ENCODE results near the gene EYA3. TPM values are rescaled to one million over a fixed set of nuclear protein-coding genes. Genes with fewer than 3 reads are reported as not detected.

Gene EYA3
- total RNA-seq, 1 experiment from 2014 or later = 32.7 TPM

DNA sequence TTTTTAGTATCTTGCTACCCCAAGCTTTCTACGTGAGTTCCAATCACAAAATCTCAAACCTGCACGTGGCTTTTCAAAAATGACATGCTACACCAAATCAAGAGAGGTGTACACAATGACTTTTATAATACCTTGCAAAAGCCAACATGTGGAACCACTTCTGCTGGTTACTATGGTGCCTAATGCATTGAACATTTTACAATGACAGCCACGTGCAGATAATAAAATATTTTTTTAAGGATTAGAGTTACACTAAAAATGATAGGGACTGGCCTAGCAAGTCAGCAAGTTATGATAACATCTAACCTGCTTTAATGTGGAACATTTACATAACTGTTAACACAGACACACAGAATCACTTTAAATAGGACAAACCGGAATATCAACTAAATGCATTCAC lies 30.2 kb downstream of the EYA3 start:
- H3K27ac Mint-ChIP-seq = peak overlapping the region in 1 of 3 experiments; percentile 41; a peak in 2 of 7 replicates
- H3K14ac ChIP-seq (ENCODE audit: insufficient read depth, low read length) = no peak overlapping the region
- H2BK20ac ChIP-seq (ENCODE audit: low read depth, low read length, poor library complexity, severe bottlenecking) = no peak overlapping the region
- H3K56ac ChIP-seq (ENCODE audit: insufficient read length, low read depth, low read length) = no peak overlapping the region
- no peak overlapping the region for H3K4me3 Mint-ChIP-seq
- no peak overlapping the region for H2AK5ac ChIP-seq (ENCODE audit: insufficient read length, low read length)
- H4K8ac ChIP-seq (replicated peaks; ENCODE audit: insufficient read length, low read depth, low read length) = no peak overlapping the region
- no peak overlapping the region for H3K4ac ChIP-seq (ENCODE audit: low read depth, low read length)
- H2BK5ac ChIP-seq (ENCODE audit: insufficient read length, low read length) = no peak overlapping the region
- no peak overlapping the region for H3T11ph ChIP-seq (ENCODE audit: low read length)
- H3K4me2 ChIP-seq (ENCODE audit: insufficient read depth, insufficient read length, low read length) = no peak overlapping the region
- H4K5ac ChIP-seq (ENCODE audit: insufficient read length, low read depth, low read length) = no peak overlapping the region
- no peak overlapping the region for H3K23ac ChIP-seq (ENCODE audit: insufficient read length, low read depth, low read length)
- H2BK12ac ChIP-seq (ENCODE audit: insufficient read length, low read depth, low read length) = no peak overlapping the region
- DNase-seq = no peak
- no peaks in the 10 kb centered on the region for H3K27me3 Mint-ChIP-seq (ENCODE audit: low read depth)
- no peaks in the 10 kb centered on the region for H3K4me1 ChIP-seq (ENCODE audit: insufficient read depth, low read length)
- no peaks in the 10 kb centered on the region for H3K79me2 ChIP-seq (ENCODE audit: insufficient read depth, low read length)
- TF ChIP-seq, protein P1, sequence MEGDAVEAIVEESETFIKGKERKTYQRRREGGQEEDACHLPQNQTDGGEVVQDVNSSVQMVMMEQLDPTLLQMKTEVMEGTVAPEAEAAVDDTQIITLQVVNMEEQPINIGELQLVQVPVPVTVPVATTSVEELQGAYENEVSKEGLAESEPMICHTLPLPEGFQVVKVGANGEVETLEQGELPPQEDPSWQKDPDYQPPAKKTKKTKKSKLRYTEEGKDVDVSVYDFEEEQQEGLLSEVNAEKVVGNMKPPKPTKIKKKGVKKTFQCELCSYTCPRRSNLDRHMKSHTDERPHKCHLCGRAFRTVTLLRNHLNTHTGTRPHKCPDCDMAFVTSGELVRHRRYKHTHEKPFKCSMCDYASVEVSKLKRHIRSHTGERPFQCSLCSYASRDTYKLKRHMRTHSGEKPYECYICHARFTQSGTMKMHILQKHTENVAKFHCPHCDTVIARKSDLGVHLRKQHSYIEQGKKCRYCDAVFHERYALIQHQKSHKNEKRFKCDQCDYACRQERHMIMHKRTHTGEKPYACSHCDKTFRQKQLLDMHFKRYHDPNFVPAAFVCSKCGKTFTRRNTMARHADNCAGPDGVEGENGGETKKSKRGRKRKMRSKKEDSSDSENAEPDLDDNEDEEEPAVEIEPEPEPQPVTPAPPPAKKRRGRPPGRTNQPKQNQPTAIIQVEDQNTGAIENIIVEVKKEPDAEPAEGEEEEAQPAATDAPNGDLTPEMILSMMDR (conservative IDR thresholded peaks at IDR 0.05) = no peak
- no peak overlapping the region for H2BK15ac ChIP-seq (ENCODE audit: low read depth, low read length)
- no peak overlapping the region for H3K9ac ChIP-seq (ENCODE audit: extremely low read depth, insufficient read length, low read length)
- peaks cover 0 to 6% (median 1%) of the 10 kb centered on the region in 3 experiments; a peak in 3 of 7 replicates for H3K36me3 Mint-ChIP-seq (ENCODE audit: insufficient read depth in 1 of 3, low read depth in 3 of 3)
- H4K91ac ChIP-seq (ENCODE audit: insufficient read length, low read depth, low read length) = no peak overlapping the region
- H3K27ac ChIP-seq (ENCODE audit: insufficient read length, low read depth, low read length) = no peak overlapping the region
- H3K23me2 ChIP-seq (ENCODE audit: insufficient read length, low read depth, low read length, poor library complexity, severe bottlenecking) = no peaks in the 10 kb centered on the region
- no peak overlapping the region for H3K18ac ChIP-seq (ENCODE audit: insufficient read length, low read depth, low read length)
- no peaks in the 10 kb centered on the region for H3K79me1 ChIP-seq (ENCODE audit: insufficient read depth, low read depth, low read length, poor library complexity, severe bottlenecking)
- no peak overlapping the region for H2BK120ac ChIP-seq (ENCODE audit: low read depth, low read length, poor library complexity, severe bottlenecking)
- no peaks in the 10 kb centered on the region for H3K9me3 Mint-ChIP-seq
- no peak overlapping the region for H2AFZ ChIP-seq (ENCODE audit: low read length)
- peaks cover 0 to 5% of the 10 kb centered on the region in 2 experiments; a peak in 1 of 4 replicates for H3K4me1 Mint-ChIP-seq
- H3K9me3 ChIP-seq (ENCODE audit: control insufficient read depth, low read depth, low read length) = no peaks in the 10 kb centered on the region
- no peaks in the 10 kb centered on the region for H3K27me3 ChIP-seq (ENCODE audit: insufficient read depth, low read length)
- H4K20me1 ChIP-seq (ENCODE audit: control insufficient read depth, insufficient read depth, insufficient read length) = no peaks in the 10 kb centered on the region
- no CpG with 5 or more reads among the region's 4 CpGs for WGBS (ENCODE audit: extremely low coverage, insufficient read length, low lambda C conversion rate)

All from H9 (cell line).